Pons (tissue), 1 donor: ENCODE measurements around the gene SV2A.
A peak's percentile ranks its signal among the peaks of the same experiment; 100 is the strongest.
"Not testable (repeated sequence)": the region's sequence is repeated elsewhere in the genome, so short reads cannot be mapped to it uniquely, and the experiment has no call there.

Experiments
- DNase-seq: peaks from one replicate; pipeline ENCODE4 v3.0.0-alpha.2; 2016; ENCODE audit warnings: low spot score

SV2A gene

GRCh38 chr1:149886396-149887195, 31.0 kb downstream of the SV2A start:
- peak; percentile 100 for DNase-seq

GRCh38 chr1:149886121-149886395, 31.6 kb downstream of the SV2A start:
- DNase-seq: not testable (repeated sequence)

- peak; percentile 81 for DNase-seq
Observed at GRCh38 chr1:149885339-149886120, 32.1 kb downstream of the SV2A start.

- peak; percentile 43 for DNase-seq
Observed at GRCh38 chr1:149884433-149885338, 33.0 kb downstream of the SV2A start.

GRCh38 chr1:149883598-149884247, 33.9 kb downstream of the SV2A start:
- no peak for DNase-seq

GRCh38 chr1:149881876-149882275, 35.8 kb downstream of the SV2A start:
- no peak for DNase-seq

GRCh38 chr1:149879556-149879955, 38.1 kb downstream of the SV2A start:
- DNase-seq: no peak

- DNase-seq: no peak
Observed at GRCh38 chr1:149877211-149877946, 40.3 kb downstream of the SV2A start.

- DNase-seq: not testable (repeated sequence)
Observed at GRCh38 chr1:149873060-149873459, 44.6 kb downstream of the SV2A start.

- not testable (repeated sequence) for DNase-seq
Observed at GRCh38 chr1:149866887-149867286, 50.8 kb downstream of the SV2A start.

- not testable (repeated sequence) for DNase-seq
Observed at GRCh38 chr1:149861497-149862054, 56.1 kb downstream of the SV2A start.

GRCh38 chr1:149860684-149861496, 56.8 kb downstream of the SV2A start:
- DNase-seq: not testable (repeated sequence)

GRCh38 chr1:149860271-149860670, 57.4 kb downstream of the SV2A start:
- not testable (repeated sequence) for DNase-seq
